CD4-positive, alpha-beta T cell (primary cell): ENCODE measurements around the gene RNF113A. TPM values are rescaled to one million over a fixed set of nuclear protein-coding genes. Genes with fewer than 3 reads are reported as not detected.

ENCODE experiments used
- ATAC-seq: fragments of 200-7000 bp; cut with Tn5 transposase; one replicate; pipeline ENCODE4 v1.10.0; 2022; ENCODE audit warnings: mild to moderate bottlenecking; ENCODE audit not compliant: poor library complexity
- CTCF ChIA-PET: fragments of 350-600 bp; sonication (Branson Sonifier 250); formaldehyde crosslinking; loops from one replicate; lab custom pipeline; 2021; ENCODE audit warnings: antibody characterized with exemption, inconsistent platforms; lab: Charles Lee
- POLR2A ChIA-PET: fragments of 350-600 bp; sonication (Branson Sonifier 250); formaldehyde crosslinking; loops from one replicate; lab custom pipeline; 2021; ENCODE audit warnings: antibody characterized with exemption, inconsistent platforms; lab: Charles Lee
- DNase-seq, 14 experiments: peaks; one replicate each; pipeline ENCODE4 v3.0.0-alpha.2; 2013 to 2020; ENCODE audit warnings: mixed read lengths in 2 of 14
- H3K27ac ChIP-seq, 2 donors: one replicate each; pipeline versions ENCODE4 v1.5.1 to v1.7.0; 2013; ENCODE audit warnings: low read length in 2 of 2, low read depth in 1 of 2, mild to moderate bottlenecking in 1 of 2
- H3K27me3 ChIP-seq, 2 experiments: 1 replicate in 1 of 2; 2 replicates in 1 of 2; pipeline versions ENCODE4 v1.6.1 to v1.7.0; 2013; ENCODE audit warnings: low read length in 2 of 2, control low read depth in 1 of 2, mild to moderate bottlenecking in 1 of 2, moderate library complexity in 1 of 2; ENCODE audit not compliant: insufficient read depth in 2 of 2, control insufficient read depth in 1 of 2
- H3K36me3 ChIP-seq: one replicate; pipeline ENCODE4 v1.6.1; 2013; ENCODE audit warnings: low read length, control low read depth; ENCODE audit not compliant: insufficient read depth
- H3K4me1 ChIP-seq: one replicate; pipeline ENCODE4 v1.6.1; 2013; ENCODE audit warnings: low read length, control low read depth; ENCODE audit not compliant: insufficient read depth
- H3K4me3 ChIP-seq: one replicate; pipeline ENCODE4 v1.5.1; 2013; ENCODE audit warnings: mild to moderate bottlenecking, low read length, moderate library complexity
- H3K9me3 ChIP-seq, 2 experiments: 1 replicate in 1 of 2; 2 replicates in 1 of 2; pipeline versions ENCODE4 v1.6.1 to v1.7.0; 2013; ENCODE audit warnings: low read length in 2 of 2, mild to moderate bottlenecking in 2 of 2, control low read depth in 1 of 2, moderate library complexity in 1 of 2; ENCODE audit not compliant: control insufficient read depth in 1 of 2, insufficient read depth in 1 of 2
- H3K27ac Mint-ChIP-seq: one replicate; pipeline ENCODE4 v1.8.0; 2020; ENCODE audit warnings: mixed read lengths
- H3K27me3 Mint-ChIP-seq: one replicate; pipeline ENCODE4 v1.8.0; 2021; ENCODE audit warnings: mixed read lengths
- H3K36me3 Mint-ChIP-seq: one replicate; pipeline ENCODE4 v1.8.0; 2021; ENCODE audit warnings: low read depth, mixed read lengths
- H3K4me1 Mint-ChIP-seq: one replicate; pipeline ENCODE4 v1.8.0; 2021; ENCODE audit warnings: low read depth, mixed read lengths
- H3K4me3 Mint-ChIP-seq: one replicate; pipeline ENCODE4 v1.8.0; 2020; ENCODE audit warnings: mild to moderate bottlenecking, mixed read lengths
- H3K9me3 Mint-ChIP-seq: one replicate; pipeline ENCODE4 v1.8.0; 2020; ENCODE audit warnings: mixed read lengths
- CTCF ChIP-seq: fragments of 200-600 bp; IDR thresholded peaks from one replicate; pipeline ENCODE4 v1.8.0; 2022; ENCODE audit warnings: antibody characterized with exemption, mild to moderate bottlenecking
- intact Hi-C, 2 experiments: fragments of 100-400 bp; cut with DNase I in 1 of 2; cut with micrococcal nuclease in 1 of 2; formaldehyde crosslinking; loops; one replicate each; pipeline versions ENCODE4 v1.15.1 to v1.9.0; 2023 to 2025; cut with DNase I, micrococcal nuclease
- total RNA-seq, 174 experiments: library from RNA in 2 of 174; stranded (reverse) in 2 of 174; gene quantifications; one replicate each; pipeline ENCODE4 v1.2.3 and lab custom pipeline; 2021 to 2026

RNF113A gene
- total RNA-seq, 2 experiments from 2014 or later: 32.5 to 33.5 TPM

- POLR2A ChIA-PET: interaction anchor here (0.6 to 3.0 kb wide), 14 partner anchors 8 to 690 kb away, joined by 3 to 63 read pairs (median 6); partner anchors contain the start of genes RPL39, SEPTIN6, SLC25A5 and UPF3B
Observed at GRCh38 chrX:119871245-119871598, 311 bp downstream of the RNF113A start.

GRCh38 chrX:119870626-119871131 is 854 bp downstream of the RNF113A start:
- Mint-ChIP-seq H3K4me3 (peak overlapping the region; percentile 97), H3K9me3 (no peaks in the 10 kb centered on the region), H3K4me1 (peaks cover 27% of the 10 kb centered on the region), H3K27me3 (no peaks in the 10 kb centered on the region), H3K27ac (peak overlapping the region; percentile 94), H3K36me3 (peaks cover 37% of the 10 kb centered on the region)
- peak; percentile 20 for ATAC-seq
- Histone ChIP-seq H3K27ac (peak overlapping the region; percentile 87 to 96), H3K4me1 (peaks cover 21% of the 10 kb centered on the region), H3K4me3 (peak overlapping the region; percentile 86), H3K36me3 (peaks cover 17% of the 10 kb centered on the region), H3K9me3 (no peaks in the 10 kb centered on the region), H3K27me3 (no peaks in the 10 kb centered on the region)
- ChIA-PET POLR2A (interaction anchor here (0.6 to 3.0 kb wide), 16 partner anchors 9 to 691 kb away, joined by 3 to 63 read pairs (median 4); partner anchors contain the start of genes RPL39, SEPTIN6, SLC25A5 and UPF3B), CTCF (no interaction called here)
- no peak for TF ChIP-seq CTCF
- DNase-seq: peak in 13 of 14 experiments; percentile 9 to 64 (median 21)
- intact Hi-C loops: loop anchor here (1.0 to 10.0 kb wide), 7 partner anchors 16 to 296 kb away; partner anchors contain the start of genes NKAP (in 1 of the 2), RPL39 (in 1 of the 2), UBE2A (in 1 of the 2) and UPF3B (in 1 of the 2)

More at GRCh38 chrX:119871245-119871598, 311 bp downstream of the RNF113A start:
- Histone ChIP-seq H3K36me3 (peaks cover 20% of the 10 kb centered on the region), H3K9me3 (no peaks in the 10 kb centered on the region), H3K4me1 (peaks cover 21% of the 10 kb centered on the region), H3K27me3 (no peaks in the 10 kb centered on the region), H3K4me3 (peak overlapping the region; percentile 86), H3K27ac (peak overlapping the region; percentile 87 to 96)
- H3K4me1 Mint-ChIP-seq: peaks cover 27% of the 10 kb centered on the region
- DNase-seq: peak in 1 of 14 experiments; percentile 69
- CTCF ChIA-PET: interaction anchor here (0.6 kb wide), 1 partner anchor 52 kb away, joined by 3 read pairs; no protein-coding TSS in a partner anchor
- H3K4me3 Mint-ChIP-seq: peak overlapping the region; percentile 97
- no peaks in the 10 kb centered on the region for H3K9me3 Mint-ChIP-seq
- peak overlapping the region; percentile 94 for H3K27ac Mint-ChIP-seq
- peaks cover 42% of the 10 kb centered on the region for H3K36me3 Mint-ChIP-seq
- intact Hi-C loops: loop anchor here (1.0 to 10.0 kb wide), 7 partner anchors 16 to 296 kb away; partner anchors contain the start of genes NKAP (in 1 of the 2), RPL39 (in 1 of the 2), UBE2A (in 1 of the 2) and UPF3B (in 1 of the 2)
- TF ChIP-seq CTCF: no peak
- peak; percentile 39 for ATAC-seq
- no peaks in the 10 kb centered on the region for H3K27me3 Mint-ChIP-seq

- peak overlapping the region; percentile 94 for H3K27ac Mint-ChIP-seq
- TF ChIP-seq CTCF: no peak
- Histone ChIP-seq H3K4me3 (peak overlapping the region; percentile 95), H3K36me3 (no peaks in the 10 kb centered on the region), H3K4me1 (peaks cover 10% of the 10 kb centered on the region), H3K9me3 (no peaks in the 10 kb centered on the region), H3K27ac (peak overlapping the region; percentile 13 to 60), H3K27me3 (no peaks in the 10 kb centered on the region)
- DNase-seq: no peak
- H3K27me3 Mint-ChIP-seq: no peaks in the 10 kb centered on the region
- H3K4me1 Mint-ChIP-seq: peaks cover 22% of the 10 kb centered on the region
- POLR2A ChIA-PET: interaction anchor here (0.7 to 2.4 kb wide), 12 partner anchors 10 to 397 kb away, joined by 3 to 63 read pairs (median 4); partner anchors contain the start of genes NDUFA1, RNF113A, RPL39 and SEPTIN6
- H3K9me3 Mint-ChIP-seq: no peaks in the 10 kb centered on the region
- H3K4me3 Mint-ChIP-seq: peak overlapping the region; percentile 99
- intact Hi-C loops: loop anchor here (1.0 to 5.0 kb wide), 5 partner anchors 17 to 371 kb away; partner anchors contain the start of genes NDUFA1 (in 2 of the 2), RNF113A (in 2 of the 2), RPL39 (in 2 of the 2) and NKAP (in 1 of the 2)
- no peak for ATAC-seq
- H3K36me3 Mint-ChIP-seq: peaks cover 28% of the 10 kb centered on the region
- CTCF ChIA-PET: interaction anchor here (0.5 to 1.2 kb wide), 4 partner anchors 25 to 225 kb away, joined by 3 to 4 read pairs (median 3); partner anchors contain the start of gene RPL39
Observed at GRCh38 chrX:119853444-119853843, 18.1 kb downstream of the RNF113A start.
